B cell (primary cell): ENCODE data around the gene TTC27. TPM values are rescaled to one million over a fixed set of nuclear protein-coding genes. Genes with fewer than 3 reads are reported as not detected.

ENCODE experiments used
- ATAC-seq: fragments of 200-7000 bp; cut with Tn5 transposase; one replicate; pipeline ENCODE4 v1.10.0; 2021; ENCODE audit warnings: low read depth, mild to moderate bottlenecking, moderate number of reproducible peaks, moderate library complexity
- CTCF ChIA-PET: fragments of 350-600 bp; sonication (Branson Sonifier 250); formaldehyde crosslinking; loops from one replicate; lab custom pipeline; 2021; ENCODE audit warnings: antibody characterized with exemption, inconsistent platforms; lab: Charles Lee
- POLR2A ChIA-PET: fragments of 350-600 bp; sonication (Branson Sonifier 250); formaldehyde crosslinking; loops from one replicate; lab custom pipeline; 2021; ENCODE audit warnings: antibody characterized with exemption; lab: Charles Lee
- DNase-seq: peaks from one replicate; pipeline ENCODE4 v3.0.0; 2013
- H2AFZ ChIP-seq: 2 replicates; pipeline ENCODE4 v1.6.1; 2012; ENCODE audit warnings: mild to moderate bottlenecking, low read depth, low read length; ENCODE audit not compliant: insufficient read depth, poor library complexity, severe bottlenecking
- H3K27ac ChIP-seq, 2 donors: 1 replicate in 1 of 2; 2 replicates in 1 of 2; pipeline ENCODE4 v1.5.1; 2012 to 2013; ENCODE audit warnings: low read length in 2 of 2, mild to moderate bottlenecking in 2 of 2, moderate library complexity in 1 of 2
- H3K27me3 ChIP-seq, 4 experiments: fragments of 200-600 bp in 1 of 4; sonication (generic) in 1 of 4; replicated peaks in 1 of 4; 1 replicate in 2 of 4; 2 replicates in 2 of 4; pipeline versions ENCODE4 v1.6.1 to v1.7.0; 2013 to 2016; ENCODE audit warnings: low read length in 3 of 4, mild to moderate bottlenecking in 2 of 4, mixed read lengths in 1 of 4, moderate library complexity in 1 of 4; ENCODE audit not compliant: insufficient read depth in 4 of 4, control insufficient read depth in 3 of 4; ENCODE audit errors: control extremely low read depth in 1 of 4
- H3K36me3 ChIP-seq, 2 experiments: replicated peaks in 1 of 2; 1 replicate in 1 of 2; 2 replicates in 1 of 2; pipeline versions ENCODE4 v1.6.1 to v1.7.1; 2013; ENCODE audit warnings: low read length in 1 of 2; ENCODE audit not compliant: insufficient read depth in 2 of 2, control insufficient read depth in 1 of 2; ENCODE audit errors: control extremely low read depth in 1 of 2, extremely low read depth in 1 of 2
- H3K4me1 ChIP-seq, 2 donors: fragments of 200-600 bp in 1 of 2; sonication (generic) in 1 of 2; 1 replicate in 1 of 2; 2 replicates in 1 of 2; pipeline versions ENCODE4 v1.5.1 to v1.6.1; 2013 to 2017; ENCODE audit warnings: low read length in 2 of 2; ENCODE audit not compliant: control insufficient read depth in 2 of 2, insufficient read depth in 2 of 2
- H3K4me2 ChIP-seq: replicated peaks from 2 replicates; pipeline ENCODE3; 2012; ENCODE audit warnings: mild to moderate bottlenecking, low read depth, low read length; ENCODE audit not compliant: poor library complexity, severe bottlenecking
- H3K4me3 ChIP-seq, 5 experiments: fragments of 200-600 bp in 1 of 5; sonication (generic) in 1 of 5; 1 replicate in 3 of 5; 2 replicates in 2 of 5; pipeline versions ENCODE4 v1.5.1 to v1.7.0; 2011 to 2016; ENCODE audit warnings: low read length in 4 of 5, mild to moderate bottlenecking in 4 of 5, low read depth in 2 of 5, control low read depth in 1 of 5, moderate library complexity in 1 of 5; ENCODE audit not compliant: insufficient read depth in 1 of 5; ENCODE audit errors: control extremely low read depth in 1 of 5, extremely low read depth in 1 of 5
- H3K79me2 ChIP-seq: fragments of 200-600 bp; sonication (generic); one replicate; pipeline ENCODE4 v1.6.0; 2016; ENCODE audit warnings: low read length; ENCODE audit not compliant: control insufficient read depth, insufficient read depth
- H3K9ac ChIP-seq: fragments of 200-600 bp; sonication (generic); 2 replicates; pipeline ENCODE4 v1.6.1; 2017; ENCODE audit warnings: mild to moderate bottlenecking, low read length, moderate library complexity
- H3K9me3 ChIP-seq, 3 donors: one replicate each; pipeline versions ENCODE4 v1.6.1 to v1.7.1; 2013; ENCODE audit warnings: low read length in 2 of 3; ENCODE audit not compliant: control insufficient read depth in 2 of 3, insufficient read depth in 1 of 3; ENCODE audit errors: control extremely low read depth in 1 of 3
- H4K20me1 ChIP-seq: 2 replicates; pipeline ENCODE4 v1.6.0; 2012; ENCODE audit warnings: mild to moderate bottlenecking, low read length; ENCODE audit not compliant: insufficient read depth, control insufficient read depth, poor library complexity, severe bottlenecking
- H3K27ac Mint-ChIP-seq: one replicate; pipeline ENCODE4 v1.8.0; 2021; ENCODE audit warnings: mixed read lengths
- H3K27me3 Mint-ChIP-seq: one replicate; pipeline ENCODE4 v1.8.0; 2021; ENCODE audit warnings: mixed read lengths
- H3K4me1 Mint-ChIP-seq: one replicate; pipeline ENCODE4 v1.8.0; 2021; ENCODE audit warnings: mixed read lengths
- H3K4me3 Mint-ChIP-seq: one replicate; pipeline ENCODE4 v1.8.0; 2021; ENCODE audit warnings: mixed read lengths
- H3K9me3 Mint-ChIP-seq: one replicate; pipeline ENCODE4 v1.8.0; 2022; ENCODE audit warnings: mixed read lengths; ENCODE audit not compliant: insufficient read depth
- EZH2 ChIP-seq: IDR thresholded peaks from 2 replicates; pipeline ENCODE4 v1.6.1; 2012; ENCODE audit warnings: borderline replicate concordance, low read depth, mild to moderate bottlenecking, moderate library complexity, low read length; ENCODE audit not compliant: insufficient read depth, poor library complexity, severe bottlenecking
- WGBS: methylation state at CpG from one replicate; pipeline ENCODE4 v1.1.5; 2013; ENCODE audit warnings: missing lambda C conversion rate; ENCODE audit not compliant: insufficient coverage; 5-methylcytosine and 5-hydroxymethylcytosine counted together
- intact Hi-C: fragments of 100-400 bp; cut with micrococcal nuclease; formaldehyde crosslinking; loops from one replicate; pipeline ENCODE4 v1.10.0; 2022
- polyA plus RNA-seq: library from polyadenylated mRNA; depleted of rRNA; stranded (reverse); fragments of >200 nt; gene quantifications from 2 replicates; pipeline ENCODE4 v1.2.3, GENCODE V29; 2012
- total RNA-seq, 2 donors: library from RNA; stranded (reverse); fragments of 120-200 nt in 1 of 2; gene quantifications; 1 replicate in 1 of 2; 2 replicates in 1 of 2; pipeline versions ENCODE4 v1.2.3 to v1.2.4, GENCODE V29; 2013 to 2022
- TF ChIP-seq, protein P1 (sequence below): fragments of 200-600 bp; IDR thresholded peaks from one replicate; pipeline ENCODE4 v1.8.0; 2022; ENCODE audit warnings: antibody characterized with exemption, mild to moderate bottlenecking

TTC27 gene
- total and polyA plus RNA-seq, 2 donors (not counting 1 experiment from before 2014, with no cell fraction given) = 22.7 to 28.5 TPM

DNA sequence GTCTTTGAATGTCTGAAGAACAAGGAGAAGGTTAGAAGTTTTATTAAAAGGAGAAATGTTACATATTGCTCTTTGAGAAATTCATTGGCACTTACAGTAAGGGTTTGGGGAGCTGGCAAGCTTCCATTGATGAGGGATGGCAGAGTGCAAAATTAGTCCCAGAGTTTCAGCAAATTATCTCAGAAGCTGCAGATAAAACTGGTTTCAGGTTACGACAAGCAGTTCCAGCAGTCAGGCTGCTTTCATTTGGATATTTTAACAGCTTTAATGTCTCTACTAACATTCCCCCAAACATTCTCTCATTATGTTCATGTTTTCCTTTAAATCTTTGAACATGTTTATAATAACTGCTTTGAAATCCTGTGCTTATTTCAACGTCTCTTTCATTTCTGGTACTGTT, 153.1 kb downstream of the TTC27 start:
- TF ChIP-seq, protein P1, sequence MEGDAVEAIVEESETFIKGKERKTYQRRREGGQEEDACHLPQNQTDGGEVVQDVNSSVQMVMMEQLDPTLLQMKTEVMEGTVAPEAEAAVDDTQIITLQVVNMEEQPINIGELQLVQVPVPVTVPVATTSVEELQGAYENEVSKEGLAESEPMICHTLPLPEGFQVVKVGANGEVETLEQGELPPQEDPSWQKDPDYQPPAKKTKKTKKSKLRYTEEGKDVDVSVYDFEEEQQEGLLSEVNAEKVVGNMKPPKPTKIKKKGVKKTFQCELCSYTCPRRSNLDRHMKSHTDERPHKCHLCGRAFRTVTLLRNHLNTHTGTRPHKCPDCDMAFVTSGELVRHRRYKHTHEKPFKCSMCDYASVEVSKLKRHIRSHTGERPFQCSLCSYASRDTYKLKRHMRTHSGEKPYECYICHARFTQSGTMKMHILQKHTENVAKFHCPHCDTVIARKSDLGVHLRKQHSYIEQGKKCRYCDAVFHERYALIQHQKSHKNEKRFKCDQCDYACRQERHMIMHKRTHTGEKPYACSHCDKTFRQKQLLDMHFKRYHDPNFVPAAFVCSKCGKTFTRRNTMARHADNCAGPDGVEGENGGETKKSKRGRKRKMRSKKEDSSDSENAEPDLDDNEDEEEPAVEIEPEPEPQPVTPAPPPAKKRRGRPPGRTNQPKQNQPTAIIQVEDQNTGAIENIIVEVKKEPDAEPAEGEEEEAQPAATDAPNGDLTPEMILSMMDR = no peak
- TF ChIP-seq EZH2 = no peak
- no peak overlapping the region for H3K4me3 Mint-ChIP-seq
- no peak overlapping the region for H3K9ac ChIP-seq
- no peak overlapping the region for H2AFZ ChIP-seq
- intact Hi-C loops = no loop called here
- H3K36me3 ChIP-seq = peaks cover 18 to 31% of the 10 kb centered on the region in 2 experiments
- H3K27ac ChIP-seq = no peak overlapping the region
- H3K9me3 Mint-ChIP-seq = peaks cover 3% of the 10 kb centered on the region
- no peak overlapping the region for H3K27ac Mint-ChIP-seq
- no peaks in the 10 kb centered on the region for H3K27me3 ChIP-seq
- no peaks in the 10 kb centered on the region for H3K4me1 ChIP-seq
- DNase-seq (no peak), ATAC-seq (no peak)
- peaks cover 7 to 10% (median 9%) of the 10 kb centered on the region in 3 donors for H3K9me3 ChIP-seq
- no peaks in the 10 kb centered on the region for H4K20me1 ChIP-seq
- H3K4me2 ChIP-seq = no peak overlapping the region
- H3K4me3 ChIP-seq = no peak overlapping the region
- H3K27me3 Mint-ChIP-seq = no peaks in the 10 kb centered on the region
- ChIA-PET CTCF (no interaction called here), POLR2A (no interaction called here)
- H3K4me1 Mint-ChIP-seq = no peaks in the 10 kb centered on the region
- no peaks in the 10 kb centered on the region for H3K79me2 ChIP-seq
- 100% methylated on average over 1 of the region's 2 CpGs for WGBS

DNA sequence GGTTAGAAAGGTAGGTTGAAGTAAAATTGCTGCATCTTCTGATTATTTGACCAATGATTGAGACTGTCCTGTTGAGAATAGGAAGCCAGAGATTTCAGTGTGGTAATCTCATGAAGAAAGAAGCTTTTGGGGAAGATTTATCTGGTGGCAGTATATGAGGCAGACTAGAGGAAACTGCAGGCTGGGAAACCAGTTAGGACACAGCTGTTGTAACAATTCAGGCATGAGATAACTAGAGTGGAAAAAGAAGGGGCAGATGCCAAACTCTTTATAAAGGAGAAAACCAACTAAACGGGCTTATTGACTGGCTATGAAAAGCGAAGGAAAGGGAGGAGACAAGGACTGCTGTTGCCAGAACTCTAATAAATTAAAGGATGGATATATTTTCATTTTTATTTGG, 155.6 kb downstream of the TTC27 start:
- Histone ChIP-seq H3K27ac (no peak overlapping the region), H3K79me2 (no peaks in the 10 kb centered on the region), H2AFZ (no peak overlapping the region), H3K9ac (no peak overlapping the region), H3K4me1 (no peaks in the 10 kb centered on the region), H3K4me3 (no peak overlapping the region), H4K20me1 (no peaks in the 10 kb centered on the region), H3K4me2 (no peak overlapping the region), H3K36me3 (peaks cover 18 to 35% of the 10 kb centered on the region in 2 experiments), H3K9me3 (peaks cover 7 to 10% (median 9%) of the 10 kb centered on the region in 3 donors), H3K27me3 (no peaks in the 10 kb centered on the region)
- no peak for ATAC-seq
- intact Hi-C loops = no loop called here
- WGBS = no CpG with 5 or more reads among the region's 2 CpGs
- ChIA-PET POLR2A (no interaction called here), CTCF (no interaction called here)
- Mint-ChIP-seq H3K4me1 (no peaks in the 10 kb centered on the region), H3K9me3 (peaks cover 2% of the 10 kb centered on the region), H3K27ac (no peak overlapping the region), H3K4me3 (no peak overlapping the region), H3K27me3 (no peaks in the 10 kb centered on the region)
- no peak for DNase-seq
- no peak for TF ChIP-seq EZH2
- TF ChIP-seq, protein P1 = no peak
